GM21723 (cell line): Measurements from ENCODE around the gene KRTAP20-3.

ENCODE experiments used
- ATAC-seq: cut with Tn5 transposase; IDR thresholded peaks from one replicate; pipeline ENCODE4 v1.9.1; 2021; ENCODE audit warnings: mild to moderate bottlenecking, moderate library complexity; ENCODE audit not compliant: unreplicated experiment

The KRTAP20-3 gene

GRCh38 chr21:30680586-30680985 is 37.9 kb downstream of the KRTAP20-3 start:
- no peak for ATAC-seq

GRCh38 chr21:30684506-30684905 is 41.8 kb downstream of the KRTAP20-3 start:
- ATAC-seq: no peak

- ATAC-seq: no peak
Observed at GRCh38 chr21:30689822-30690221, 47.2 kb downstream of the KRTAP20-3 start.
